ENCODE measurements around the gene WNK2. TPM values are rescaled to one million over a fixed set of nuclear protein-coding genes. Genes with fewer than 3 reads are reported as not detected.

Gene WNK2
- polyA plus RNA-seq, 3 donors = 0.40 TPM; not detected in 2

GRCh38 chr9:93190656-93191353 is 6.9 kb downstream of the WNK2 start:
- no peak for TF ChIP-seq CTCF (IDR thresholded peaks at IDR 0.05)
- H3K27ac ChIP-seq (ENCODE audit: low read depth in 1 of 2, low read length in 2 of 2) = no peak overlapping the region
- no peaks in the 10 kb centered on the region for H3K79me2 ChIP-seq (ENCODE audit: insufficient read depth, low read length)
- Mint-ChIP-seq H3K9me3 (peaks cover 0 to 1% (median 0%) of the 10 kb centered on the region in 7 donors), H3K4me1 (no peaks in the 10 kb centered on the region), H3K27me3 (ENCODE audit: low read depth in 3 of 3) (peaks cover 31 to 63% (median 49%) of the 10 kb centered on the region in 3 donors), H3K36me3 (no peaks in the 10 kb centered on the region), H3K4me3 (no peak overlapping the region), H3K27ac (no peak overlapping the region)
- DNase-seq = no peak
- H3K4me2 ChIP-seq (replicated peaks; ENCODE audit: extremely low read depth, low read length, poor library complexity, severe bottlenecking) = no peak overlapping the region
- H3K4me3 ChIP-seq (replicated peaks in 1 of 3; ENCODE audit: low read depth in 2 of 3, low read length in 3 of 3) = no peak overlapping the region
- H2AFZ ChIP-seq (ENCODE audit: insufficient read depth, low read depth, low read length, poor library complexity, severe bottlenecking) = no peak overlapping the region
- peaks cover 0 to 32% of the 10 kb centered on the region in 2 donors for H3K27me3 ChIP-seq (ENCODE audit: control insufficient read depth in 2 of 2, insufficient read depth in 2 of 2, low read length in 2 of 2)
- H3K9ac ChIP-seq (ENCODE audit: insufficient read depth, low read length, poor library complexity, severe bottlenecking) = no peak overlapping the region
- intact Hi-C loops (cut with micrococcal nuclease) = no loop called here
- H4K20me1 ChIP-seq (ENCODE audit: insufficient read depth, low read length) = no peaks in the 10 kb centered on the region
- H3K9me3 ChIP-seq (replicated peaks in 1 of 2; ENCODE audit: control insufficient read depth in 1 of 2, insufficient read depth in 1 of 2, low read length in 2 of 2) = no peaks in the 10 kb centered on the region
- no peaks in the 10 kb centered on the region for H3K36me3 ChIP-seq (replicated peaks in 1 of 2; ENCODE audit: control insufficient read depth in 1 of 2, insufficient read depth in 2 of 2, low read length in 2 of 2)
- no peaks in the 10 kb centered on the region for H3K4me1 ChIP-seq (ENCODE audit: control insufficient read depth in 1 of 2, insufficient read depth in 2 of 2, low read length in 2 of 2)
- WGBS (ENCODE audit: insufficient coverage) = 94% methylated on average over 17 of the region's 17 CpGs

- Histone ChIP-seq H2AFZ (ENCODE audit: insufficient read depth, low read depth, low read length, poor library complexity, severe bottlenecking) (no peak overlapping the region), H3K9me3 (replicated peaks in 1 of 2; ENCODE audit: control insufficient read depth in 1 of 2, insufficient read depth in 1 of 2, low read length in 2 of 2) (no peaks in the 10 kb centered on the region), H3K4me2 (replicated peaks; ENCODE audit: extremely low read depth, low read length, poor library complexity, severe bottlenecking) (no peak overlapping the region), H3K27ac (ENCODE audit: low read depth in 1 of 2, low read length in 2 of 2) (no peak overlapping the region), H3K27me3 (ENCODE audit: control insufficient read depth in 2 of 2, insufficient read depth in 2 of 2, low read length in 2 of 2) (peaks cover 0 to 28% of the 10 kb centered on the region in 2 donors), H3K36me3 (replicated peaks in 1 of 2; ENCODE audit: control insufficient read depth in 1 of 2, insufficient read depth in 2 of 2, low read length in 2 of 2) (no peaks in the 10 kb centered on the region), H3K9ac (ENCODE audit: insufficient read depth, low read length, poor library complexity, severe bottlenecking) (no peak overlapping the region), H3K79me2 (ENCODE audit: insufficient read depth, low read length) (no peaks in the 10 kb centered on the region), H3K4me3 (replicated peaks in 1 of 3; ENCODE audit: low read depth in 2 of 3, low read length in 3 of 3) (no peak overlapping the region), H3K4me1 (ENCODE audit: control insufficient read depth in 1 of 2, insufficient read depth in 2 of 2, low read length in 2 of 2) (no peaks in the 10 kb centered on the region), H4K20me1 (ENCODE audit: insufficient read depth, low read length) (no peaks in the 10 kb centered on the region)
- no peak for DNase-seq
- H3K36me3 Mint-ChIP-seq = no peaks in the 10 kb centered on the region
- peaks cover 1 to 4% (median 2%) of the 10 kb centered on the region in 7 donors for H3K9me3 Mint-ChIP-seq
- H3K4me1 Mint-ChIP-seq = no peaks in the 10 kb centered on the region
- 94% methylated on average over 5 of the region's 5 CpGs for WGBS (ENCODE audit: insufficient coverage)
- H3K27me3 Mint-ChIP-seq (ENCODE audit: low read depth in 3 of 3) = peaks cover 30 to 60% (median 47%) of the 10 kb centered on the region in 3 donors
- H3K4me3 Mint-ChIP-seq = no peak overlapping the region
- intact Hi-C loops (cut with micrococcal nuclease) = no loop called here
- H3K27ac Mint-ChIP-seq = peak overlapping the region in 1 of 7 donors; percentile 31
- TF ChIP-seq CTCF (IDR thresholded peaks at IDR 0.05) = no peak
Measured at GRCh38 chr9:93191354-93191660, 7.4 kb downstream of the WNK2 start.

All from CD14-positive monocyte (primary cell).